ENCODE results near the gene UBC. TPM values are rescaled to one million over a fixed set of nuclear protein-coding genes. Genes with fewer than 3 reads are reported as not detected.

UBC gene
- total RNA-seq, result 1,782 and 1,816 TPM in 2 replicates

GRCh38 chr12:124914392-124915238 is at the start of gene UBC:
Gene UBC, minus strand, starts transcription at chr12:124914650. Its CDS starts 879 bp downstream, at chr12:124913771.

DNA sequence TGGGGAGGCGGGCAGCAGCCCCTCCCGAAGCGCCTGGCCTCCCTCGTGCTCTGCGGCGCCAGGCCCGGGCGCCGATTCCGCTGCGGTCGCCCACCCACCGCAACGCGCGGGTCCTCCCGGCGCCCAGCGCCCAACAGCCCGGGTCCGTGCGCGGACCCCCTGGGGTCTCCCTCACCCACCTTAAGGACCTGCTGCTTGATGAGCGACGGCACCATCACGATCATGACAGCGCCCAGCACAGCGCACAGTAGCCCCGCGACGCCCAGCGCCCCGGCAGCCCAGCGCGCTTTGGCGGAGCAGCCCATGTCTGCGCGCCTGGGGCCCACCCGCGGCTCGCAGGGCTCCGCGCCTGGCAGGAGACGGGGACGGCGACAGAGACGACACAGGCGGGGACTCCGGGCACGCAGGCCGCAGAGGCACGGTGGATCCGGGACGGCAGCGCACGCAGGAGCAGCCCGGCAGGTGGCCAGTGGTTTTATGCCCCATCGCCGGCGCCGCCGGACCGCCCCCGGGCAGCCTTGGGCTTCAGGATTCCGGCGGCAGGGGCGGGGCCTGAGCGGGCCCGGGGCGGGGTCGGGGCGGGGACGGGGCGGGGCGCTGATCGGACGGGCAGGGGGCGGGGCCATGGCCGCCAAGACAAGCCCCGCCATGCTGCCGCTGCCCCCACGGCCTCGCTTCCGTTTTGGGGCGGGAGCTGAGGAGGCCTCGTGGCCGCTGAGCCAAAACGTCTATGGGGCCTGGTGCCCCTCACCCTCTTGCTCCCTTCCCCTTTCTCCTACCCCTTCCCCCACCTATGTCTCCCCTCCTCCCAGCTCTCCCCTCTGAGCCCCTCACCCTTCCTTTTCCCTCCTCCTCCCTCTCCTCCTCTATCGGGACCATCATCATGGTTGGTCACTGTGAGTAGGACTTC is 50.8 kb downstream of the UBC start, which contains the start of gene SCARB1:
Gene SCARB1, minus strand, starts transcription at position 449 of the 910 bp plus-strand sequence. Its CDS starts 144 bp downstream, at position 305.

Other genes with a start within 250 kb of the UBC start
- gene SCARB1, start 50.8 kb downstream of the UBC start, total RNA-seq, result 15.1 and 28.3 TPM in 2 replicates
- gene DHX37, start 74.5 kb upstream of the UBC start, total RNA-seq, result 13.4 and 26.0 TPM in 2 replicates
- 5.9 and 8.9 TPM in 2 replicates for gene BRI3BP, start 79.0 kb upstream of the UBC start, total RNA-seq
- 38.3 and 51.4 TPM in 2 replicates for gene AACS, start 150.8 kb upstream of the UBC start, total RNA-seq

All from smooth muscle cell of the umbilical artery (primary cell).